GM10248 (cell line): Measurements from ENCODE around the gene SDHB.

Experiments used
- CTCF ChIA-PET: fragments of 300-600 bp; sonication (Branson Sonifier 250); formaldehyde crosslinking; extraction: SDS; loops from one replicate; lab custom pipeline; 2021; ENCODE audit warnings: antibody characterized with exemption; lab: Yijun Ruan, JAX
- POLR2A ChIA-PET: fragments of 350-650 bp; sonication (Branson Sonifier 250); formaldehyde crosslinking; extraction: SDS; loops from one replicate; lab custom pipeline; 2020; ENCODE audit warnings: antibody characterized with exemption; lab: Yijun Ruan, JAX
- DNase-seq: peaks from one replicate; pipeline ENCODE4 v3.0.0; 2012; ENCODE audit errors: extremely low spot score
- TF ChIP-seq, protein P1 (sequence below): IDR thresholded peaks from 2 replicates; pipeline ENCODE4 v1.5.1; 2012; ENCODE audit warnings: mild to moderate bottlenecking, low read depth; ENCODE audit errors: extremely low read depth, missing control alignments, control extremely low read depth

SDHB gene

DNA sequence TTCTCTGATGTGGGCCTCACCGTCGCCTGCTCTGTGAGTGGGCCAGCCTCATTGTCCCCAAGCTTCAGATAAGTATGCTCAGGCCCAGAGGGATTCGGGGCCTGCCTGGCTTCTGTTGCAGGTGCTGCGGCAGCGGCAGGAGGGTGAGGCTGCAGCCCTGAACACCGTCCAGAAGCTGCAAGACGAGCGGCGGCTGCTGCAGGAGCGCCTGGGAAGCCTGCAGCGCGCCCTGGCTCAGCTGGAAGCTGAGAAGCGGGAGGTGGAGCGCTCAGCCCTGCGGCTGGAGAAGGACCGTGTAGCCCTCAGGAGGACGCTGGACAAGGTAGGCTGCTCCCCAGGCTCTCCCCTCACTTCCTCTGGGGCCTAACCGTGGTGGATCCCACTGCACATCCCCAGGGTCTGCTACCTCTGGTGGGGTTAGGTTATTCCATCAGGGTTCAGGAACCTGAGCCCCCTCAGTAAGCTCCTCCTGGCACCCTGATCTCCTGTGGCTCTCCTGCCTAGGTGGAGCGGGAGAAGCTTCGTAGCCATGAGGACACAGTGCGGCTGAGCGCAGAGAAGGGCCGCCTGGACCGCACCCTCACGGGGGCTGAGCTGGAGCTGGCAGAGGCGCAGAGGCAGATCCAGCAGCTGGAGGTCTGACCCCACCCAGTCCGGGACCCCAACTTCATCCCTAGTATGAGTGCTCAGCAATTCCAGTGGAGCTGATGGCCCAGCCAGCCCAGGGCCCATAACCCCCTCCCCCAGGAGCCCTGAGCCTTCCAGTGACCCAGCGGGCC, 83.5 kb downstream of the SDHB start:
- TF ChIP-seq, protein P1, sequence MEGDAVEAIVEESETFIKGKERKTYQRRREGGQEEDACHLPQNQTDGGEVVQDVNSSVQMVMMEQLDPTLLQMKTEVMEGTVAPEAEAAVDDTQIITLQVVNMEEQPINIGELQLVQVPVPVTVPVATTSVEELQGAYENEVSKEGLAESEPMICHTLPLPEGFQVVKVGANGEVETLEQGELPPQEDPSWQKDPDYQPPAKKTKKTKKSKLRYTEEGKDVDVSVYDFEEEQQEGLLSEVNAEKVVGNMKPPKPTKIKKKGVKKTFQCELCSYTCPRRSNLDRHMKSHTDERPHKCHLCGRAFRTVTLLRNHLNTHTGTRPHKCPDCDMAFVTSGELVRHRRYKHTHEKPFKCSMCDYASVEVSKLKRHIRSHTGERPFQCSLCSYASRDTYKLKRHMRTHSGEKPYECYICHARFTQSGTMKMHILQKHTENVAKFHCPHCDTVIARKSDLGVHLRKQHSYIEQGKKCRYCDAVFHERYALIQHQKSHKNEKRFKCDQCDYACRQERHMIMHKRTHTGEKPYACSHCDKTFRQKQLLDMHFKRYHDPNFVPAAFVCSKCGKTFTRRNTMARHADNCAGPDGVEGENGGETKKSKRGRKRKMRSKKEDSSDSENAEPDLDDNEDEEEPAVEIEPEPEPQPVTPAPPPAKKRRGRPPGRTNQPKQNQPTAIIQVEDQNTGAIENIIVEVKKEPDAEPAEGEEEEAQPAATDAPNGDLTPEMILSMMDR: no peak
- CTCF ChIA-PET: interaction anchor here (0.8 kb wide), 1 partner anchor 10 kb away, joined by 3 read pairs; no protein-coding TSS in a partner anchor
- POLR2A ChIA-PET: interaction anchor here (0.6 kb wide), 1 partner anchor 842 kb away, joined by 5 read pairs; no protein-coding TSS in a partner anchor
- DNase-seq: no peak

DNA sequence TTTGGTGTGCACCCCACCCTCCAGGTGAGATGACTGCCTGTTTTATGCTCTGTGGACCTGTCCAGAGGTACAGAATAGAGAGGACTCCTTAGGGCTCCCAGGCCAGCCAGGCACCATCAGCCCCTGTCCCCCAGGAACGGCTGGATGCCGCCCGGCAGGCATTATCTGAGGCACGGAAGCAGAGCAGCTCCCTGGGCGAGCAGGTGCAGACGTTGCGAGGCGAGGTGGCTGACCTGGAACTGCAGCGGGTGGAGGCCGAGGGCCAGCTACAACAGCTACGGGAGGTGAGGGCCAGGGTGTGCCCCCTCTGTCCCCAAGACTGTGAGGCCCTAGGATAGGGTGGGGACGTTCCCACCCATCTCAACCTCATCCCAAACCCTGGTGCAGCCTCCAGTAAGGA, 84.2 kb downstream of the SDHB start:
- ChIA-PET CTCF (interaction anchor here (0.8 kb wide), 1 partner anchor 9 kb away, joined by 3 read pairs; no protein-coding TSS in a partner anchor), POLR2A (no interaction called here)
- TF ChIP-seq, protein P1: no peak
- no peak for DNase-seq

DNA sequence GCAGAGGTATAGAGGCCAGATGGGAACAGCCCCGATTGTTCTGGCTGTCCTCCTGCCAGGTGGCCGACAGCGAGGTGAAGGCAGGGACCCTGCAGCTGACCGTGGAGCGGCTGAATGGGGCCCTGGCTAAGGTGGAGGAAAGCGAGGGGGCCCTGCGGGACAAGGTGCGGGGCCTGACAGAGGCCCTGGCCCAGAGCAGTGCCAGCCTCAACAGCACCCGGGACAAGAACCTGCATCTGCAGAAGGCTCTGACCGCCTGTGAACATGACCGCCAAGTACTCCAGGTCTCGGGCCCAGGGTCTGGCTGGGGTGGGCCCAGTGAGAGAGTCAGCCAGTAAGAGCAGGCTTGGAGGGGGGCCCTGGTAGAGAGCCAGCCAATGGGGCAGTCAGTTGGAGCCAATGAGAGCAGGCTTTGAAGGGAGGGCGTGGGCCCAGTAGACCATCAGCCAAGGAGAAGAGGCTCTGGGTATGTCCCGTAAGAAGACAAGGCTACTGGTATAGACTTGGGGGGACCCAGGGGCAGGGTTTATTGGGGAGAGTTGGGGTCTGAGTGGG, 84.7 kb downstream of the SDHB start:
- no peak for DNase-seq
- ChIA-PET POLR2A (no interaction called here), CTCF (no interaction called here)
- TF ChIP-seq, protein P1: no peak
